ENCODE results near the gene ZNF200.

DNA sequence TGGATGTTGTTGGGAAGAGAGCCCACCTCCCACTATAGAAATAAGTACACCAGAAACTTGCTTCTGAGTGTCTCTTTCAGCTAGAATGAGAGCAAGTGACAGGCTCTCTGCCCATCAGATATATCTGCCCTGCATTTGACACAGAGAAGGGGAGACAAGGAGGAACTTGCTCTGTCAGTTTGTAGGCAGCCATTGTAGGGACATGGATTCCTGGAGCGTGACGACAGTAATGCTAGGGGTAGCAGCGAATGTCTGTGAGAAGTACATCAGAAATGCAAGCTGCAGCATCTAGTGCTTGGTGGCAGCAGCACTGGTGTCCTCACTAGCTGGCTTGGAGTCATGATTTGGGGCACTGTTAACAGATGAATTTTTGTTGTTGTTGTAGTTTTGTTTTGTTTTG lies 23.0 kb downstream of the ZNF200 start:
- TF ChIP-seq EP300 (IDR thresholded peaks at IDR 0.05) (no peak), POLR2A (IDR thresholded peaks at IDR 0.05) (no peak)
- TF ChIP-seq, protein P1, sequence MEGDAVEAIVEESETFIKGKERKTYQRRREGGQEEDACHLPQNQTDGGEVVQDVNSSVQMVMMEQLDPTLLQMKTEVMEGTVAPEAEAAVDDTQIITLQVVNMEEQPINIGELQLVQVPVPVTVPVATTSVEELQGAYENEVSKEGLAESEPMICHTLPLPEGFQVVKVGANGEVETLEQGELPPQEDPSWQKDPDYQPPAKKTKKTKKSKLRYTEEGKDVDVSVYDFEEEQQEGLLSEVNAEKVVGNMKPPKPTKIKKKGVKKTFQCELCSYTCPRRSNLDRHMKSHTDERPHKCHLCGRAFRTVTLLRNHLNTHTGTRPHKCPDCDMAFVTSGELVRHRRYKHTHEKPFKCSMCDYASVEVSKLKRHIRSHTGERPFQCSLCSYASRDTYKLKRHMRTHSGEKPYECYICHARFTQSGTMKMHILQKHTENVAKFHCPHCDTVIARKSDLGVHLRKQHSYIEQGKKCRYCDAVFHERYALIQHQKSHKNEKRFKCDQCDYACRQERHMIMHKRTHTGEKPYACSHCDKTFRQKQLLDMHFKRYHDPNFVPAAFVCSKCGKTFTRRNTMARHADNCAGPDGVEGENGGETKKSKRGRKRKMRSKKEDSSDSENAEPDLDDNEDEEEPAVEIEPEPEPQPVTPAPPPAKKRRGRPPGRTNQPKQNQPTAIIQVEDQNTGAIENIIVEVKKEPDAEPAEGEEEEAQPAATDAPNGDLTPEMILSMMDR (IDR thresholded peaks at IDR 0.05), result no peak
